ENCODE measurements around the gene COX6B2.

GRCh38 chr19:55368106-55368505 is 13.6 kb upstream of the COX6B2 start:
- TF ChIP-seq GATA2 (IDR thresholded peaks at IDR 0.05; ENCODE audit: low read depth, low read length) (no peak), GATA3 (IDR thresholded peaks at IDR 0.05; ENCODE audit: low read depth, low read length) (no peak)

Measured in SH-SY5Y (cell line).